Activated T-cell treated with anti-CD3 and anti-CD28 coated beads, Interleukin-2, amount 50 U/mL, for 4 hours (primary cell): Measurements from ENCODE around the gene ARID1B. TPM values are rescaled to one million over a fixed set of nuclear protein-coding genes. Genes with fewer than 3 reads are reported as not detected.

Source experiments
- ATAC-seq, 2 donors: fragments of 200-7000 bp; cut with Tn5 transposase; one replicate each; pipeline ENCODE4 v1.10.0; 2021
- DNase-seq: peaks from one replicate; pipeline ENCODE4 v3.0.0-alpha.2; 2020
- H3K27me3 Mint-ChIP-seq: one replicate; pipeline ENCODE4 v1.8.0; 2021; ENCODE audit warnings: low read depth, mixed read lengths
- H3K36me3 Mint-ChIP-seq: one replicate; pipeline ENCODE4 v1.8.0; 2022; ENCODE audit warnings: mixed read lengths; ENCODE audit not compliant: insufficient read depth
- H3K4me1 Mint-ChIP-seq: one replicate; pipeline ENCODE4 v1.8.0; 2021; ENCODE audit warnings: low read depth, mixed read lengths
- H3K4me3 Mint-ChIP-seq: one replicate; pipeline ENCODE4 v1.8.0; 2021; ENCODE audit warnings: mild to moderate bottlenecking, moderate library complexity, mixed read lengths
- H3K9me3 Mint-ChIP-seq: one replicate; pipeline ENCODE4 v1.8.0; 2021; ENCODE audit warnings: mixed read lengths
- total RNA-seq, 3 donors: library from RNA; stranded (reverse); gene quantifications; one replicate each; pipeline ENCODE4 v1.2.1, GENCODE V29; 2021

Gene ARID1B
- 10 to 100 TPM; 45.6 to 46.6 (median 46.0) TPM for total RNA-seq

GRCh38 chr6:156776840-156777576 is at the start of gene ARID1B:
Gene ARID1B, plus strand, starts transcription at chr6:156777378. Its CDS starts 303 bp downstream, at chr6:156777681.
- Mint-ChIP-seq H3K36me3 (no peaks in the 10 kb centered on the region), H3K27me3 (no peaks in the 10 kb centered on the region), H3K4me1 (peaks cover 29% of the 10 kb centered on the region), H3K9me3 (no peaks in the 10 kb centered on the region), H3K4me3 (peak within 1 kb of the TSS; percentile 93)
- ATAC-seq (peak; percentile 55 to 56), DNase-seq (peak; percentile 71)

GRCh38 chr6:156727715-156728385 is 49.3 kb upstream of the ARID1B start:
- no peaks in the 10 kb centered on the region for H3K9me3 Mint-ChIP-seq

GRCh38 chr6:156729248-156729647 is 47.9 kb upstream of the ARID1B start:
- Mint-ChIP-seq H3K9me3 (no peaks in the 10 kb centered on the region), H3K27me3 (no peaks in the 10 kb centered on the region), H3K4me3 (no peak overlapping the region), H3K36me3 (no peaks in the 10 kb centered on the region), H3K4me1 (no peaks in the 10 kb centered on the region)
- DNase-seq (no peak), ATAC-seq (no peak)

More at GRCh38 chr6:156727715-156728385, 49.3 kb upstream of the ARID1B start:
- no peaks in the 10 kb centered on the region for H3K36me3 Mint-ChIP-seq
- DNase-seq = no peak
- ATAC-seq = no peak
- H3K27me3 Mint-ChIP-seq = no peaks in the 10 kb centered on the region
- H3K4me1 Mint-ChIP-seq = peaks cover 1% of the 10 kb centered on the region
- no peak overlapping the region for H3K4me3 Mint-ChIP-seq

GRCh38 chr6:156731396-156731795 is 45.8 kb upstream of the ARID1B start:
- no peaks in the 10 kb centered on the region for H3K36me3 Mint-ChIP-seq
- H3K4me1 Mint-ChIP-seq = no peaks in the 10 kb centered on the region
- DNase-seq (no peak), ATAC-seq (peak in 1 of 2 donors; percentile 27)
- no peaks in the 10 kb centered on the region for H3K9me3 Mint-ChIP-seq
- no peaks in the 10 kb centered on the region for H3K27me3 Mint-ChIP-seq
- no peak overlapping the region for H3K4me3 Mint-ChIP-seq

- Mint-ChIP-seq H3K36me3 (peaks cover 3% of the 10 kb centered on the region), H3K4me1 (no peaks in the 10 kb centered on the region), H3K27me3 (no peaks in the 10 kb centered on the region), H3K4me3 (no peak overlapping the region), H3K9me3 (peaks cover 7% of the 10 kb centered on the region)
- DNase-seq (no peak), ATAC-seq (no peak)
Observed at GRCh38 chr6:156735751-156736150, 41.4 kb upstream of the ARID1B start.

GRCh38 chr6:156740604-156741003 is 36.6 kb upstream of the ARID1B start:
- H3K36me3 Mint-ChIP-seq = peaks cover 3% of the 10 kb centered on the region
- no peak overlapping the region for H3K4me3 Mint-ChIP-seq
- DNase-seq = no peak
- peaks cover 2% of the 10 kb centered on the region for H3K27me3 Mint-ChIP-seq
- no peak for ATAC-seq
- no peaks in the 10 kb centered on the region for H3K4me1 Mint-ChIP-seq
- peaks cover 12% of the 10 kb centered on the region for H3K9me3 Mint-ChIP-seq

GRCh38 chr6:156741287-156742073 is 35.7 kb upstream of the ARID1B start:
- ATAC-seq (peak; percentile 30 to 32), DNase-seq (no peak)
- Mint-ChIP-seq H3K4me1 (no peaks in the 10 kb centered on the region), H3K4me3 (no peak overlapping the region), H3K9me3 (peaks cover 12% of the 10 kb centered on the region), H3K27me3 (peaks cover 2% of the 10 kb centered on the region), H3K36me3 (peaks cover 3% of the 10 kb centered on the region)

GRCh38 chr6:156747715-156748114 is 29.5 kb upstream of the ARID1B start:
- Mint-ChIP-seq H3K9me3 (no peaks in the 10 kb centered on the region), H3K4me3 (no peak overlapping the region), H3K36me3 (no peaks in the 10 kb centered on the region), H3K4me1 (no peaks in the 10 kb centered on the region), H3K27me3 (peaks cover 2% of the 10 kb centered on the region)
- ATAC-seq (no peak), DNase-seq (no peak)

- no peaks in the 10 kb centered on the region for H3K36me3 Mint-ChIP-seq
- no peaks in the 10 kb centered on the region for H3K9me3 Mint-ChIP-seq
- DNase-seq (no peak), ATAC-seq (no peak)
- no peaks in the 10 kb centered on the region for H3K4me1 Mint-ChIP-seq
- no peak overlapping the region for H3K4me3 Mint-ChIP-seq
- H3K27me3 Mint-ChIP-seq = peaks cover 2% of the 10 kb centered on the region
Observed at GRCh38 chr6:156748504-156748903, 28.7 kb upstream of the ARID1B start.

GRCh38 chr6:156752666-156753301 is 24.4 kb upstream of the ARID1B start:
- Mint-ChIP-seq H3K36me3 (no peaks in the 10 kb centered on the region), H3K4me1 (no peaks in the 10 kb centered on the region), H3K4me3 (no peak overlapping the region), H3K9me3 (no peaks in the 10 kb centered on the region), H3K27me3 (peaks cover 2% of the 10 kb centered on the region)
- ATAC-seq (no peak), DNase-seq (no peak)

GRCh38 chr6:156756630-156757610 is 20.3 kb upstream of the ARID1B start:
- H3K27me3 Mint-ChIP-seq = peaks cover 8% of the 10 kb centered on the region
- H3K4me3 Mint-ChIP-seq = no peak overlapping the region
- H3K4me1 Mint-ChIP-seq = no peaks in the 10 kb centered on the region
- no peak for ATAC-seq
- no peaks in the 10 kb centered on the region for H3K9me3 Mint-ChIP-seq
- H3K36me3 Mint-ChIP-seq = no peaks in the 10 kb centered on the region
- DNase-seq = no peak

GRCh38 chr6:156757849-156758248 is 19.3 kb upstream of the ARID1B start:
- Mint-ChIP-seq H3K27me3 (peaks cover 8% of the 10 kb centered on the region), H3K4me3 (no peak overlapping the region), H3K36me3 (no peaks in the 10 kb centered on the region), H3K4me1 (no peaks in the 10 kb centered on the region), H3K9me3 (no peaks in the 10 kb centered on the region)
- DNase-seq (no peak), ATAC-seq (no peak)

- ATAC-seq (no peak), DNase-seq (no peak)
- H3K4me3 Mint-ChIP-seq = no peak overlapping the region
- H3K36me3 Mint-ChIP-seq = no peaks in the 10 kb centered on the region
- no peaks in the 10 kb centered on the region for H3K4me1 Mint-ChIP-seq
- no peaks in the 10 kb centered on the region for H3K9me3 Mint-ChIP-seq
- H3K27me3 Mint-ChIP-seq = peaks cover 9% of the 10 kb centered on the region
Observed at GRCh38 chr6:156760377-156760776, 16.8 kb upstream of the ARID1B start.
